HG02588 (cell line): ENCODE measurements around the gene LDB2.

Source experiments
- ATAC-seq: cut with Tn5 transposase; IDR thresholded peaks from one replicate; pipeline ENCODE4 v1.9.1; 2021; ENCODE audit warnings: mild to moderate bottlenecking, moderate library complexity; ENCODE audit not compliant: unreplicated experiment

The LDB2 gene

GRCh38 chr4:16692961-16693506 lies 205.4 kb downstream of the LDB2 start:
- ATAC-seq = no peak

DNA sequence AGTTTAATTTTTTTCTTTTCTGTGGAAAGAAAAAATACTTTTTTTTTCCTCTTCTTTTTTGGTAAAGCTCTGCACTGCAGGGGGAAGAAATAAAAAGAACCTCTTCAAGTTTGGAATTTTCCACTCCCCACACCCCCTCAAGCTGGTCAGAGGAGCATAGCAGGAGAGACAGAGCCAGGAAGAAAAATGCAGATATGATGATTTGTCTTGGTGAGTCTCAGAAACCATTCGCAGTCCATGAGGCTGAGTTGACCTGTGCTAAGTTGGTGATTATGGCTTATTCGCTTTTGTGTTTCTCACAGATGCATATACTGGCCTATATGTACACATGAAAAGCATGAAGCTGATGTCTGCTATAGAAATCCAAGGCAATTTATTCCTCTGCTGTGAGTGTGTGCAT lies 205.9 kb downstream of the LDB2 start:
- no peak for ATAC-seq

DNA sequence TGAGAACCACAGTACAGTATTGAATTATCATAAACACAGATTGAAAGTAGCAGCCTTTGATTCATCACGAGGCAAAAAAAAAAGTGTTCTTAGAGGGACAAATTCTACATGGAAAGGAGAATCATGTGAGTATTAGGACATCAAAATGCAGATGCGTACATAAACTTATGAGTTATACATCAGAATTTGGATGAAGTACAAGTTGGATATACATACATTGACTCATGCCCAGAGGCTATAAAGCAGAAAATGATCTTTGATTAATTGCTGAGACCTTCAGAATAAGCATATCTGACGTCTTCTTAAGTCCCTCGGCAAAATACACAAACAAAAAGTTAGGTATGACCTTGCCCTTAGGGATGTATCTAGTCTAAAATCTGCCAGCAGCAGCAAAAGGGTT lies 206.4 kb downstream of the LDB2 start:
- no peak for ATAC-seq

- no peak for ATAC-seq
These were observed 207.0 kb downstream of the LDB2 start for GRCh38 chr4:16691450-16691849.

DNA sequence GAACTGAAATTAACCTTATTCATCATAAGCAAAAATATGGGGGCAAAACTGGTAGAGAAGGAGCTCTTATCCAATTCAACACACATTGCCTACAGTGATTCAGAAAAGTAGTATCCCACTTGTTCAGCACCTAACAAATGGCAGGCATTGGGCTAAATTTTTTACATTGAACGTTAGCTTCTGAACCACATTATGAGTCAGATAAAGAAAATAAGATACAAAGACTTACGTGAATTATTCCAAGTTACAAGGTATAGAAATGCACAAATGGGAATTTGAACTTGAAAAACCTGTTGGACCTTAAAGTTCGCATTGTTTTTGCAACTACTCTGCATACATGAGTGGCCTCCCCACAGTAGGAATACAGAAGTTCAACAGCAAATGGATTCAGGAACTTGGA lies 210.6 kb downstream of the LDB2 start:
- no peak for ATAC-seq

- ATAC-seq = no peak
These were observed 211.4 kb downstream of the LDB2 start for GRCh38 chr4:16687011-16687410.

DNA sequence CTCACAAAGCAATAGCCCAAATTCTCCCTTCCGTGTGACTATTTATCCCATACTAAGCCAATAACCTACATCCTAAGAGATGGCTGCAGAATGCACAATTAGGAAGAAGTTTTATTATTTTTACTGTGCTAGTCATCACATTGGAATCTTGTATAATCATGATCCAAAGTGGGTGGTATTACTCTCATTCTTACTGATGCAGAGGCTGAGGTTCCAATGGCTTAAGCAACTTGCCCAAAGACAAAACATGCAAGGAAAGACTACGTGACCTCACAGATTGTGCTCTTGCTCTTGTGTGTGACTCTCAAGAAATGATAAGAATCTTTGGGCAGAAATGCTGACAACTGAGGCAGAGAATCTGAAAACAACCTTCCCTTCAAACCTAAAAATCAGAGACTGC lies 212.2 kb downstream of the LDB2 start:
- ATAC-seq = no peak

GRCh38 chr4:16685536-16685935 lies 212.9 kb downstream of the LDB2 start:
- ATAC-seq = no peak

- no peak for ATAC-seq
These were observed 213.5 kb downstream of the LDB2 start for GRCh38 chr4:16684935-16685334.

- ATAC-seq = no peak
These were observed 214.3 kb downstream of the LDB2 start for GRCh38 chr4:16684097-16684496.

GRCh38 chr4:16682975-16683374 lies 215.5 kb downstream of the LDB2 start:
- ATAC-seq = no peak

GRCh38 chr4:16677001-16677944 lies 221.2 kb downstream of the LDB2 start:
- no peak for ATAC-seq

DNA sequence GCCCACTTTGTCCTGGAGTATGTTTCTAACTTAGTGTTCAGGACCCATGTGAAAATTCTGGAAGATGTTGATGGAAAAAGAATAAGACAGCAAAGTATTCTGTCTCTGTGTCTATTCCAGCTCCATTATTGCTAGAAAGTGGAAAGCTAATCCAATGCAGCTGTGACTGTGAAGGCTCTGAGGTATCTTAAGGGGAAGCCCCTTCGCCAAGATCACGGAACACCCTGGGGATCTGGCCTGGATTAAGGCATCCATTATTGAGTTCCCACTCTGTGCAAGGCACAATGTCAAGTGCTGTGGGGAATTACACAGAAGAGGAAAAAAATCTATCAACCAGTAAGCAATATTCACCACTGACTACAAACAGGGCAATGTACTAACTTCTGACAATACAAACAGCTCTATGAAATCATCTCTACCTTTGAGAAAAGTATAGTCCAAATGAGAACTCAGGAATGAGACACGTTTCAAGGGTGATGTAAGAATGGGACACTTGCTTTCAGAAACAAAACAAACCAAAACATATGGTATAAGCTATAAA lies 222.1 kb downstream of the LDB2 start:
- no peak for ATAC-seq

GRCh38 chr4:16674082-16674481 lies 224.4 kb downstream of the LDB2 start:
- no peak for ATAC-seq

DNA sequence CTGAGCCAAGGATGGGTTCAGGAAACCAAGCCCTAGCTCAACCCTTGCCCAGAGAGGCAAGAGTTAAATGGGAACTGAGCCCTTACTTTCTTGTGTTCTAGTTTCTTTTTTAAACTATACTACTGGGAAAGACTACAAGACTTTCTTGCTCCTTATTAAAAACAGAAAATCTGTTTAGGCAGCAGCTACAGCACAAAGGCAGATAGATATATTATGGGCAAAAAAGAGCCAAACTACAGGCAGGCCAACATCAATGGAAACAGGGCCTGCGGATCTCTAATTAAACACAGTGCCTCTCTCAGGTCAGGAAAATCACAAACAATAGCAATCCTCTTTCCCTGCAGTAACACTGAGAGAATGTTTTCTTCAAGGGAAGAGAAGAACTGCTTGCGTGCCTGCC lies 226.0 kb downstream of the LDB2 start:
- no peak for ATAC-seq

DNA sequence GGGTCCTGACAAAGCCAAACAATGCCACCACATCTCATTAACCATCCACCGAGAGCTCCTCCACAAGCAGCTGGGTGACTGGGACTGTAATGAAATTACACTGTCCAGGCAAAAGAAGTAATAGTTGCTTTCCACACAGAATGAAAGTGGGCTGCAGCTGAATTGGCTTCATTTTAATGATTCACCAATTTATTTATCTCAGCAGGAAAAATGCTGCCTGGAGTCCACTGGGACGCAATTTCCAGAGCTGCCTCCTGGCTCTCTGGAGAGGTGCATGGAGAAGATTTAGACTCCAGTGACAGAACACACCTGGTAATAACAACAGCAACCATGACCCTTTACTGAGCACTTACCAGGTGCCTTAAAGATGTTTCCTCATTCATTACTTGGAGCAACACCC lies 226.7 kb downstream of the LDB2 start:
- ATAC-seq = no peak

GRCh38 chr4:16670727-16671126 lies 227.7 kb downstream of the LDB2 start:
- ATAC-seq = no peak

- ATAC-seq = no peak
These were observed 229.4 kb downstream of the LDB2 start for GRCh38 chr4:16669036-16669435.

- ATAC-seq = no peak
These were observed 230.0 kb downstream of the LDB2 start for GRCh38 chr4:16668488-16668887.

- no peak for ATAC-seq
These were observed 231.0 kb downstream of the LDB2 start for GRCh38 chr4:16667464-16667863.

DNA sequence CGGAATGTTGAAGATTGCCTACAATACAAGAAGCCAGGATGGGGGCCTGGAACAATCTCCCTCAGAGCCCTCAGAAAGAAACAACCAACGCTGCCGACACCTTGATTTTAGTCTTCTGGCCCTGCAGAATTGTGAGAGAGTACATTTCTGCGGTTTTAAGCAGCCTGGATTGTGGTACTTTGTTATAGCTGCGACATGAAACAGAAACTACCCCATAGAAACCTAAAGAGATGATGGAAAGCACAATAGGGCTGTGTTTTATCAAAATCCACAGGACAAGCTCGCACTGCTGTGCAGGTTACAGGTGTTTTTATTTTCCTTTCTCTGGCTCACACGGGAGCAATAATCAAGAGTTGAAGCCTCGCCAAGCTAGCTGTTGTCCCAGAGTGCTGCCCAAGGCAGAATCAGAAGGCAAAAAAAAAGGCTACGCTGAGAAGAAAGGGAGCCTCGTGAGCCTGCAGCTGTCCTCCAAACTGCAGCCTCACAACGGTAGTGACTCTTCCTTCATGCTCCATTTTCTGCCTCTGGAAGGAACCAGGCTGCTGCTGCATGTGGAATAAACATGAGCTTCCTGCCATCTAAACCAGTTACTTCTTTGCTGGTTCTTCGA lies 232.4 kb downstream of the LDB2 start:
- ATAC-seq = no peak

- no peak for ATAC-seq
These were observed 234.7 kb downstream of the LDB2 start for GRCh38 chr4:16663732-16664131.
